GM21423 (cell line): ENCODE results near the gene NUFIP2.
"Not testable (repeated sequence)": the region's sequence is repeated elsewhere in the genome, so short reads cannot be mapped to it uniquely, and the experiment has no call there.

Experiments
- ATAC-seq: cut with Tn5 transposase; IDR thresholded peaks from one replicate; pipeline ENCODE4 v1.9.1; 2021; ENCODE audit warnings: mild to moderate bottlenecking, moderate library complexity; ENCODE audit not compliant: unreplicated experiment

NUFIP2 gene

DNA sequence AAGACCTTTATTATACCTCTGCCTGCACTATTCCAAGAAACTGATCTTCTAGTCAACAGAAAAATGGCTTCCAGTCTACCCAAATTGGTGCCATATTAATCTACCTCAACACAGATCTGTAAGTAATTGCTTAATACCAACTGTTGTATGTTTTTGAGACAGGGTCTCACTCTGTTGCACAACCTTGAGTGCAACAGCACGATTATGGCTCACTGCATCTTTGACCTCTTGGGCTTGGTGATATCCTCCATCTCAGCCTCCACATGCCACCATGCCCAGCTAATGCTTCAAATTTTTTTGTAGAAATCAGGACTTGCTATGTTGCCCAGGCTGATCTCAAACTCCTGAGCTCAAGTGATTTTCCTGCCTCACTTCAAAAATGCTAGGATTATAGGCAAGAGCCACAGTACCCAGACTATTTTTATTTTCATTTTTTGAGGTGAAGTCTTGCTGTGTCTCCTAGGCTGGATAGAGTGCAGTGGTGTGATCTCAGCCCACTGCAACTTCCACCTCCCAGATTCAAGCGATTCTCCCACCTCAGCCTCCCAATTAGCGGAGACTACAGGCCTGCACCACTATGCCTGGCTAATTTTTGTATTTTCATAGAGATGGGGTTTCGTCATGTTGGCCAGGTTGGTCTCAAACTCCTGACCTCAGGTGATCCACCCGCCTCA is 14.4 kb downstream of the NUFIP2 start:
- no peak for ATAC-seq

DNA sequence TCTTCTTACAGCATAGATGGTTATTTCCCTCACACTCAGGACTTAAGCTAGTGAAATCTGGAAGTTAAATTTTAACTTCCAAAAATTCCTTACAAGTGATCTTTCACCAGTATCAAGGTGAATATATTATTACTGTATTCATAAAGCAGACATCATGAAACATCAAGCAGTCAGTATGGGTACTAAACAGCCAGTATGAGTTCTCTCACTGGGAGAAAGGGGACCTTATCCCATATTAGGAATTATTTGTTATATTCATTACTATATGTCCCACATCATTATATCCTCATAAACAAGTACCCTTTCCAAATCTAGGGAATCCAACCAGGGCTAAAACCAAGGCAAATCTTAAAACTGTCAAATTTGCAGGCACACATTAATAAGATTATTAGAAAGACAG is 15.3 kb downstream of the NUFIP2 start:
- no peak for ATAC-seq

DNA sequence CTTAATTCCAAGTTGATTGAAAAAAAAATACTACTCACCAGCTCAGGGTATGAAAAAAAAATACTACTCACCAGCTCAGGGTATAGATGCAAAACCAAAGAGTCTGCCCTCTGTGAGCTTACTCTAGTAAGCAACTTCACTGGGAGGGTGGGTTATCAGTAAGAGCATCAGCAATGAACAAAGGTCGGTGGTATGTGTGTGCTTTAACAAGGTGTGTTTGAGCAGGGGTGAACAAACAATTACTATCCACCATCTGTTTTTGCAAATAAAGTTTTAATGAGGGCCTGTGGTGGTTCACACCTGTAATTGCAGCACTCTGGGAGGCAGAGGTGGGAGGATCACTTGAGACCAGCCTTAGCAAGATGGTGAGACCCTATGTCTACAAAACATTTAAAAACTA is 20.0 kb downstream of the NUFIP2 start:
- no peak for ATAC-seq

DNA sequence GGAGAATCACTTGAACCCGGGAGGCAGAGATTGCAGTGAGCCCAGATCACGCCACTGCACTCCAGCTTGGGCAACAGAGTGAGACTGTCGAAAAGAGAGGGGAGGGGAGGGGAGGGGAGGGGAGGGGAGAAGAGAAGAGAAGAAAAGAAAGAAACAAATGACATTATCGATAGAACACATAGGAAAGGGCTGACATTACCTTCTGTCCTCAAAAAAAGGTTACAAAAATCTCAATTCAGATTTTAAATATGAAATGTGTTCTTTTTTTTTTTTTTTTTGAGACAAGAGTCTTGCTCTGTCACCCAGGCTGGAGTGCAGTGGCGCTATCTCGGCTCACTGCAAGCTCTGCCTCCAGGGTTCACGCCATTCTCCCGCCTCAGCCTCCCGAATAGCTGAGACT is 22.0 kb downstream of the NUFIP2 start:
- ATAC-seq = not testable (repeated sequence)

DNA sequence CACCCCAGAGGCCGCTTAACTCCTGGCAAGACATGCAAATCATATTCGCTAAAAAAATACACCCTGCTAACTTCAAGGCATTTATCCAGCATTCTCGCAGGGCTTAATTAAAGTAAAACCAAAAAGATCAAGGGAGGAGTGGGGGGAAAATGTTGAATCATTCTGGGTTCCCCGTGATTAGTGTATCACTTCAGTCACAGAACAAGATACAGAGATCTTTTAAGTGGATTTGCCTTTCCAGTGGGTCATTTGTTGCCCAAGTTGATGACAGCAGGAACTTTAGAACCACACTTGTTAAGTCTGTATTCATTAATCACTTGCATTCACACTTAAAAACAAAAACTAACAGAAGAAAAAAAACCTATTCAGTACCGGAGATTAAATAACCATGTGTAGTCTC is 30.0 kb downstream of the NUFIP2 start:
- no peak for ATAC-seq

DNA sequence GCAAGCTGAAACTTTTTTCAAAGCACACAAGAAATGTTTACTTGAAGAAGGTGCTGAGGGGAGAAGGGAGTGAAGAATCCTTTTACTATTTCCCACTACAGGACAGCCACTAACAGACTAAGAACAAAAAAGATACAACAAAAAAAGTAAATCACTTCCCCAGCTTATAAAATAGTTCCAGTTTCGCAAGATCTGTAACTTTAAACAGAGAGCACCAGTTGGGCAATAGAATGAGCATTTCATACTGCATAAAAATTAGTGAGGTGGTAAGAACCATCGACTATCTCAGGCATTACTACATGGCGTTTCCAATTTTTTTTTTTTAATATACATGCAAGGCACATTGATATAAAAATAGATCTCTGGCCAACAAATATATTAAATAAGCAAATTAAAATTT is 36.2 kb downstream of the NUFIP2 start:
- ATAC-seq = no peak

DNA sequence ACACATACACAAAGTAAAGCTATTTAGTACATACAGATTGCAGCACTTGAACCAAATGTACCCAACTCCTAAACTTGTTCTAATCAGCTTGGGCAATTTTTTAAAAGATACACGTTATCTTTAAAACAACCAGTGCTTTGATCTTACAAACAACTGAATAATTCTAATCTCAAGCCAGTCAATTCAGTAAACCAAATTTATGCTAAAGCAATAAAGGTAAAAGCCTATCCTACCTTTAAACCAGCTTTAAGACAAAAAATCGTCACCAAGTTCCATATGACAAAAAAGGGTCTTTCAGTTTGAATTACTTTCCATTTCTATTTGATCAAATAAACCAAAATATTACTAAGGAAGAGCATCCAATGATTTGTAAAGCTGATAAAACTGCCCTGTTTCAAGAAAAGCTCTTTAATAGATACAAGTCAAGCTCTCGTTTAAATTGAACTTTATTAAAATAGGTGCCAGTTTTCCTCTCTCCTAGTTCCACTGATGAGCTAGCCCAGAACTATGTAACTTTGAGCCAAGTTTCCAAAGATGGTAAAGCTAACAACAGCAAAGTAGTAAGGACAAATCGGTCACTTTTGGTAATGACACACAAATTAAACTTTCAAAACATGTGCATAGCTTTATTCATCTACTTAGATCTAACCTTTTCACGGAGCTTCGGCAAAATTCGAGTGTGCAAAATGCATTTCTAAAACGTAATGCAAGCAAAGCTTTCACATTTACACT is 37.0 kb downstream of the NUFIP2 start:
- ATAC-seq = no peak

DNA sequence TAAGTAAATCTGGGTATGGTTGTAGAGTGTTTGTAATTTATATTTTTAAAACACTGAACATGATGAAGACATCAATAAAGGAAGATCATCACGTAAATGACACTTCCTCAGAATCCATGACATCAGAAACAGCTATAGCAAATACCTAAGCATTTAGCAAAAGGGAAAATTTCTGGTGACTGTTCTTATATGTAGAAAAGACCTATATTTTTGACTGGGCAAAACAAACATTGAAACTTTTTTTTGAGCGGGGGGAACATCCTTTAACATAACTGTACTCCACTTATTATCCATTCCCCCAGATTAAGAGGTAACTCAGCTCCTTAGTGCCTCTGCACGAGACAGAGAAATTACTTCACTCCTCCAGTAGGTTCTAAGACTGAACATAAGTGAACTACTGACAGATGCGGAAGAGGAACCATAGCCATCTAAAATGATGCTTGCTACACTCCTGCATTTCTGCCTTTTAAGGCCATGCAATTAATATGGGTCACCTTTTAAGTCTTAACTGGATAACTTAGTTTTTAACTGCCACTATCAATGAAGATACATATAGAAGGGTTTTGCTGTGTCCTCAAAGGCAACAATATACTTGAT is 37.9 kb downstream of the NUFIP2 start:
- no peak for ATAC-seq

DNA sequence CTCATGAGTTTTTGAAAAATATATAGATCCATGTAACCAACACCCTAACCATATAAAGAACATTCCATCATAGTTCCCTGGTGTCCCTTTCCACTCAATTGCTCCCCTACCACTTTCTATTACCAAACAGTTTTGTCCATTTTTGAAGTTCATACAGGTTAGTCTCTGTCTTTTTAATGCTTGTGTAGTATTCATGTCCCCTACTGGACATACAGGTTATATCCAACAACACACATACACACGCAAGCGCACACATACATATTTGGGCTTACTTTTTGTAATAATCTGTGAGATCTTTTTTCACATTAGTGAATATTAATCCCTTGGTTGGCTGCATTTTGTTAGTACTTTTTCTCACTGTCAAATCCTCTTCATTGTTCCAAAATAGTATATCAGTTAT is 40.9 kb downstream of the NUFIP2 start:
- ATAC-seq = no peak

DNA sequence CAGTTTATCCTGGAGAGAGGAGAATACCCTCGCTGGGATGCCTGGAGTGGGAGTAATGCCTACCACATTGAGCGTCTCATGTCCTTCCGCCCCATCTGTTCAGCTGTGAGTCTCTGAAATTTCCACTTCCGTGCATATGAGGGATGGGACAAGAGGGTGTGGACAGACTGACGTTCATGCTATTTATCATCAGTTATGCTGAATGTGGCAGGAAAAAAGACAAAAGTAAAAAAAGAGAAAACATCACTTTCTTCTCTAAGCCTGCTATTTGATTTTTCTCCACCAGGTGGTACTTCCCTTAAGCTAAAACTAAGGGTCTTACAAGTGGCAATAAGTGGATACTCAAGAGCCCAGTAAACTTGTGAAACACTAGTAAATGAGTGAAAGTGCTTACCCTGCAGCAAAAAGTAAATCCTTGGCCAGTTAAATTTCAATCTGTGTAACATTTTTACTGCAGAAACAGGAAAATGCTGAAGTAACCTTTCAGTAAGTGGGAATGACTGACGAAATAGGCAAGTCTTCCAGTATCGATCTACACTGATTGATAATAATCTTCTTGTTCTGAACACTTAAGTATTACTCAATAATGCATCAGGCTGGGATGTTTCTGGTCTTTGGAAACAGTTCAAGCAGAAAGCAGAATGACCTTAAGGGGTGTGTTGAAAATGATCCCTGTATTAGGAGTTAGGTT is 41.7 kb downstream of the NUFIP2 start:
- ATAC-seq = no peak

DNA sequence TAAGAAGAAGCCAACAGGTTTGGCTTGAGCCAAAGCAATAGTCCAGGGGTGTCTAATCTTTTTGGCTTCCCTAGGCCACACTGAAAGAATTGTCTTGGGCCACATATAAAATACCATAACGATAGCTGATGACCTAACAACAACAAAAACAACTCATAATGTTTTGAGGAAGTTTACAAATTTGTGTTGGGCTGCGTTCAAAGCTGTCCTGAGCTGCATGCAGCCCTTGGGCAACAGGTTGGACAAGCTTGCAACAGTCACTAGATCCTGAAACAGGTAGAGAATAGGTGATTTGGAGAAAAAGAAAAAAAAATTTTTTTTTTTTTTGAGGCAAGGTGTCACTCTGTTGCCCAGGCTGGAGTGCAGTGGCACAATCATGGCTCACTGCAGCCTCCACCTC is 42.8 kb downstream of the NUFIP2 start:
- no peak for ATAC-seq

DNA sequence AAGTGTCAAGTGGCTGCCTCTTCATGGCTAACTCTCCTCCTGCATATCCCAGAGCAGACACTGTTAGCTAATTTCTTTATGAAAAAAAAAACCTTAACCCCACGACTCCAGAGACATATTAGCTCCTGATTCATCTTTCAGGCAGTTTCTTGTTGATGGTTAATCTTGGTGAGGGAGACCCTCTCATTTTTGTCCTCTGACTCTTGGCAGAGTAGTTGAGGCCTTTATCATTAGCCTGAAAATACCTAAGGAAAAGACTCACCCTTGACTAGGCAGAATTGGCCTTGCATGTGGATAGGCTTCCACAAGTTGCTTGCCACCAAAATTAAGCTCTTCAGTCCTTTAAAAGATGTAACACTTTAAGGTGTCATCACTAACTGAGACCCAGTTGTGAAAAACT is 43.3 kb downstream of the NUFIP2 start:
- no peak for ATAC-seq

DNA sequence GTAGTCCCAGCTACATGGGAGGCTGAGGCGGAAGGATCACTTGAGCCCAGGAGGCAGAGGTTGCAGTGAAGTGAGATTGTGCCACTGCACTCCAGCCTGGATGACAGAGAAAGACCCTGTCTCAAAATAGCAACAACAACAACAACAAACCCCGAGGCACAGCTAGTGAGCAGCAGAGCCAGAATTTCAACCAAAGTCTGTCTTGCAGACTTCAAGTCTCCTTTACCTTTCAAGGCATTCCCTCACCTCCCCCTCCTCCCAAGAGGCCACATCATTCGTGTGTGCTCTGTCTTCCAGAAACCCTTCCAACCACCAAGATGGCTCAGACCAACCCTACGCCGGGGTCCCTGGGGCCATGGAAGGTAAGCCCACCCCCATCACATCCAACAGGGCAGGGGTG is 45.1 kb downstream of the NUFIP2 start:
- ATAC-seq = no peak

DNA sequence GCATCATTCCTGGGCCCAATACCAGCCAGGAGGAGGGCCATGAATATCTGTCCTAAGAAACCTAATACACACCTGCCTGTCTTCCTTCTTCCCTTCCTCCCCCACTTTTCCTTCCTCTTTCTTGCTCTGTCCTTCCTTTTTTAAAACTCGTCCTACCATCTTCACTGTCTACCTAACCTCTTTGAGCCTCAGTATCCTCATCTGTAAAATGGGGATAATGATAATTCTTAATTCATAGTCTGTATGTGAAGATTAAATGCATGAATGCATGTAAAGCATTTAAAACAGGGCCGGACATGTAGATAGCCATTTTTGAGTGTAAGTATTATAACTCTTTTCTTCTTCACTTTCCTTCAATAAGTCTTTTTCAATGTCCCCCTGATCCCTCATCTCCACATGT is 46.7 kb downstream of the NUFIP2 start:
- ATAC-seq = no peak

DNA sequence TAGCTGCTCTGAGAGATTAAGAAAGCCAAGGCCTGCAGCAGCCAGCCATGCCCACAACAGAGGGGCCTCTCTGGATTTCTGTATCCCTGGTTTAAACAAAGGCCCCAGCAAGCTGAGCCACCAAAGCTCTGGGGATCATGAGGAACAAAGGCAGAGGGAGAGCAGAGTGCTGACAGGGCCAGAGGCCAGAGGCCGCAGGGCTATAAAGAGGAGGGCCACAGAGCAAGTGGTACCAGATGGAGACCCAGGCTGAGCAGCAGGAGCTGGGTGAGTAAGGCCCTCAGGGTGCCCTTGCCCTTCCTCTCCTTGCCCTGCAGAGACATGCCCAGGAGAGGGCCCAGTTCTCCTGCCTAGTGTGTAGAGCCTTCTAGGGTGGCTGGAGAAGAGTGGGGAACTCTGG is 47.3 kb downstream of the NUFIP2 start, which contains the start of gene CRYBA1:
Gene CRYBA1, plus strand, starts transcription at position 232 of the 400 bp plus-strand sequence. Its CDS starts 5 bp downstream, at position 237.
- ATAC-seq = no peak

DNA sequence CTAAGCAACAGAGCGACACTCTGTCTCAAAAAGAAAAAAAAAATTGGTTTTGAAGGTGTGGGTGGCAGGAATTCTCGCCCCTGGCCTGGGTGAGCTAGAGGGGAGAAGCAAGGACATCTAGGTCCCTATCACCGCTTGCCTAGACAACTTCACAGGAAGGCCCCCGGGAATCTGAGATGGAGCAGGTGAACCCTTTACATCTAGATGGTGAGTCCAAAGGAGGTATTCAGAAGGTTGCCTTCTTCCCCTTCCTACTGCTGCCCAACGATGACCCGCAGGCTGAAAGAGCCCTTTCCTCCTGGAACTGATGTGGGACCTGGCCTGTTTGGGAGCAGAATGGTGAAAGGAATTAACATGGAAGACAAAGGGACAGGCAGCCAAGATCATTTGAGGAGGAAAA is 48.5 kb downstream of the NUFIP2 start:
- ATAC-seq = no peak

DNA sequence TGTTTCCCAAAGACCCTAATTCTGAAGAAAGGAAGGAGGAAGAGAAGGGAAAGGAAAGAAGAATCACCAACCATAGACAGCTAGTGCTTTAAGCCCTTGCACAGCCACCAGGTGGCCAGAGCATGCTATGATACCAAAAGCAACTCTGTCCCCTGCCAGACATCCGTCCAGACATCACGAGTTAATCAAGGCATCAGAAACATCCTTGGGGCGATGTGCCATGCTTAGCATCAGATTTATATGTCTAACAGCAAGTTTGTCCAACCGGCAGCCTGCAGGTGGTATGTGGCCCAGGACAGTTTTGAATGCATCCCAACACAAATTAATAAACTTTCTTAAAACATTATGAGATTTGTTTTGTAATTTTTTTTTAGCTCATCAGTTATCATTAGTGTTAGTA is 50.2 kb downstream of the NUFIP2 start:
- no peak for ATAC-seq

DNA sequence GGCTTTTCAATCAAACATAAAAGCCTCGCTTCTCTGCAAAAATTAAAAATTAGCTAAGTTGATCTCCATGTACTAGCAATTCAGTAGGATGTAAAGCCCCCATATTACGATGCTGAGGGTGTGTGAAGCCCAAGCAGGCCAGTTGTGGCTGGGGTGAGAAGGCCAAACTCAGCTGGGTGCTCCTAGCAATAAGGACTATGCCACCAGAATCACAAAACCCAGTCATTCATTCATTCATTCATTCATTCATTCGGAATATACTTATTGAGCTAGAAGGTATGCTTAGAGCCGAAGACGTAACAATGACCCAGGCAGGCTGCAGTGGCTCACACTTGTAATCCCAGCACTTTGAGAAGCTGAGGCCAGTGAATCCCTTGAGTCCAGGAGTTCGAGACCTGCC is 51.2 kb downstream of the NUFIP2 start:
- no peak for ATAC-seq

DNA sequence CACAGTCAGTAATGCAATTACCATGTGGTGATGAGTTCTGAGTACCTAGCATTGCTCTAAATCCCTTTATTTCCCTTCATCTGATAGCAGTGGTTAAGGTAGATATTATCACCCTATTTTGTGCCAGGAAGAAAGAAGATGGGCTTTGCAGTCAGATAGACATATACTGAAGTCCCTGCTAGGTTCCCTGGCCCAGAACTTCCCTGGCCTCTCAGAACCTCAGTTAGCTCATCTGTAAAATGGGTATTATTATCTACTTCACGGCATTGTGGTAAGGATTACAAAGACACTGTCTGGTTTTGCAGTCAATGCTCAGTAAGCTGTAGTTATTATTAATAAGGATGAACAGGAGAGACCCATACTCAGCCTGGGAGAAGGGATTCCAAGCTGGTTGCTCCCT is 51.9 kb downstream of the NUFIP2 start:
- ATAC-seq = no peak

DNA sequence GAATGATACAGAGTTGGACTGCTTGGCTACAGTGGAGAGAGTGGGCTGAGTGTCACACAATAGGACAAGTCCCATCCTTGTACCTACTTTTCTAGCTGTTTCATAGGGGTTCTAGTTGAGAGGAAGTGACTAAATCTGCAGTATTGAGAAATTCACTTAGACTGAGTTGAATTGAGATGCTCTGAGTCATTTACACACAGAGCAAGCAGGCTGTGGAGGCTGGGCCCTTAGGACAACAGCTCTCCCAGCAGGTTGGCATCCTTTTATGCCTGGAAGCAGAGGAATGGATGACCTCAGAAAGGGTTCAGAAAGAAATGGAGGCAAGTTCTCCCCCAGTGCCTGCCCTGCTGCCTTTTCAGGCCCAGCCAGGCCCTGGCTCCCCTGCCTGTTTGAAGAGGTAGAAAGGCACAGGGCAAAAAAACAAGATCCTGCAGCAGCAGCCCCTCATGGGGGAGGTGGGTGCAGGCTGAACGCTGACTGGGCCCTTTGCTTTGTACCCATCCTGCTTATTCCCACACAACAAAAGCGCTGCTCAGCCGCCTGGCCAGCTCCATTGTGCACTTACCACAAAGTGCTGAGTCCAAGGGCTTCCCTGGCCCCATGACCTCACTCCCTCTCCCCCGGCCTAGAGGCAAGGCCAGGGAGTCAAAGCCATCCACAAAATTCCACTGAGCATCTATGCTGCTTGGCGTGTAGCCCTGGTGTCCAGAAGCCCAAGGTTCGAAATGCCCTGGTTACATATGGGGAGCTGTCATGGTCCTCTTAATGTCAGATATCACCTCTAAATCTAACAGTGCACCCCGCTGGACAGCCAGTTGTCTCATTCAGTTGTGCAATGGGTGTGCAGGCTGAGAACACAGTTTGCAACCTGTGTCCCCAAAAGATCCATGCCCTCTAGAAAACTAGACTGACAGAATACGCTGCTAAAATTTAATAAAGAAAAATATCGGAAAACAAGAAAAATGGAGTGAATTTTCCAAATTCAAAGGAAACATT is 52.7 kb downstream of the NUFIP2 start:
- ATAC-seq = no peak
